B cell (primary cell): ENCODE results near the gene FAM200B. TPM values are rescaled to one million over a fixed set of nuclear protein-coding genes. Genes with fewer than 3 reads are reported as not detected.

Experiments
- ATAC-seq: fragments of 200-7000 bp; cut with Tn5 transposase; one replicate; pipeline ENCODE4 v1.10.0; 2021; ENCODE audit warnings: low read depth, mild to moderate bottlenecking, moderate number of reproducible peaks, moderate library complexity
- CTCF ChIA-PET: fragments of 350-600 bp; sonication (Branson Sonifier 250); formaldehyde crosslinking; loops from one replicate; lab custom pipeline; 2021; ENCODE audit warnings: antibody characterized with exemption, inconsistent platforms; lab: Charles Lee
- POLR2A ChIA-PET: fragments of 350-600 bp; sonication (Branson Sonifier 250); formaldehyde crosslinking; loops from one replicate; lab custom pipeline; 2021; ENCODE audit warnings: antibody characterized with exemption; lab: Charles Lee
- DNase-seq: peaks from one replicate; pipeline ENCODE4 v3.0.0; 2013
- H2AFZ ChIP-seq: 2 replicates; pipeline ENCODE4 v1.6.1; 2012; ENCODE audit warnings: mild to moderate bottlenecking, low read depth, low read length; ENCODE audit not compliant: insufficient read depth, poor library complexity, severe bottlenecking
- H3K27ac ChIP-seq, 2 donors: 1 replicate in 1 of 2; 2 replicates in 1 of 2; pipeline ENCODE4 v1.5.1; 2012 to 2013; ENCODE audit warnings: low read length in 2 of 2, mild to moderate bottlenecking in 2 of 2, moderate library complexity in 1 of 2
- H3K27me3 ChIP-seq, 4 experiments: fragments of 200-600 bp in 1 of 4; sonication (generic) in 1 of 4; replicated peaks in 1 of 4; 1 replicate in 2 of 4; 2 replicates in 2 of 4; pipeline versions ENCODE4 v1.6.1 to v1.7.0; 2013 to 2016; ENCODE audit warnings: low read length in 3 of 4, mild to moderate bottlenecking in 2 of 4, mixed read lengths in 1 of 4, moderate library complexity in 1 of 4; ENCODE audit not compliant: insufficient read depth in 4 of 4, control insufficient read depth in 3 of 4; ENCODE audit errors: control extremely low read depth in 1 of 4
- H3K36me3 ChIP-seq, 2 experiments: replicated peaks in 1 of 2; 1 replicate in 1 of 2; 2 replicates in 1 of 2; pipeline versions ENCODE4 v1.6.1 to v1.7.1; 2013; ENCODE audit warnings: low read length in 1 of 2; ENCODE audit not compliant: insufficient read depth in 2 of 2, control insufficient read depth in 1 of 2; ENCODE audit errors: control extremely low read depth in 1 of 2, extremely low read depth in 1 of 2
- H3K4me1 ChIP-seq, 2 donors: fragments of 200-600 bp in 1 of 2; sonication (generic) in 1 of 2; 1 replicate in 1 of 2; 2 replicates in 1 of 2; pipeline versions ENCODE4 v1.5.1 to v1.6.1; 2013 to 2017; ENCODE audit warnings: low read length in 2 of 2; ENCODE audit not compliant: control insufficient read depth in 2 of 2, insufficient read depth in 2 of 2
- H3K4me2 ChIP-seq: replicated peaks from 2 replicates; pipeline ENCODE3; 2012; ENCODE audit warnings: mild to moderate bottlenecking, low read depth, low read length; ENCODE audit not compliant: poor library complexity, severe bottlenecking
- H3K4me3 ChIP-seq, 5 experiments: fragments of 200-600 bp in 1 of 5; sonication (generic) in 1 of 5; 1 replicate in 3 of 5; 2 replicates in 2 of 5; pipeline versions ENCODE4 v1.5.1 to v1.7.0; 2011 to 2016; ENCODE audit warnings: low read length in 4 of 5, mild to moderate bottlenecking in 4 of 5, low read depth in 2 of 5, control low read depth in 1 of 5, moderate library complexity in 1 of 5; ENCODE audit not compliant: insufficient read depth in 1 of 5; ENCODE audit errors: control extremely low read depth in 1 of 5, extremely low read depth in 1 of 5
- H3K79me2 ChIP-seq: fragments of 200-600 bp; sonication (generic); one replicate; pipeline ENCODE4 v1.6.0; 2016; ENCODE audit warnings: low read length; ENCODE audit not compliant: control insufficient read depth, insufficient read depth
- H3K9ac ChIP-seq: fragments of 200-600 bp; sonication (generic); 2 replicates; pipeline ENCODE4 v1.6.1; 2017; ENCODE audit warnings: mild to moderate bottlenecking, low read length, moderate library complexity
- H3K9me3 ChIP-seq, 3 donors: one replicate each; pipeline versions ENCODE4 v1.6.1 to v1.7.1; 2013; ENCODE audit warnings: low read length in 2 of 3; ENCODE audit not compliant: control insufficient read depth in 2 of 3, insufficient read depth in 1 of 3; ENCODE audit errors: control extremely low read depth in 1 of 3
- H4K20me1 ChIP-seq: 2 replicates; pipeline ENCODE4 v1.6.0; 2012; ENCODE audit warnings: mild to moderate bottlenecking, low read length; ENCODE audit not compliant: insufficient read depth, control insufficient read depth, poor library complexity, severe bottlenecking
- H3K27ac Mint-ChIP-seq: one replicate; pipeline ENCODE4 v1.8.0; 2021; ENCODE audit warnings: mixed read lengths
- H3K27me3 Mint-ChIP-seq: one replicate; pipeline ENCODE4 v1.8.0; 2021; ENCODE audit warnings: mixed read lengths
- H3K4me1 Mint-ChIP-seq: one replicate; pipeline ENCODE4 v1.8.0; 2021; ENCODE audit warnings: mixed read lengths
- H3K4me3 Mint-ChIP-seq: one replicate; pipeline ENCODE4 v1.8.0; 2021; ENCODE audit warnings: mixed read lengths
- H3K9me3 Mint-ChIP-seq: one replicate; pipeline ENCODE4 v1.8.0; 2022; ENCODE audit warnings: mixed read lengths; ENCODE audit not compliant: insufficient read depth
- EZH2 ChIP-seq: IDR thresholded peaks from 2 replicates; pipeline ENCODE4 v1.6.1; 2012; ENCODE audit warnings: borderline replicate concordance, low read depth, mild to moderate bottlenecking, moderate library complexity, low read length; ENCODE audit not compliant: insufficient read depth, poor library complexity, severe bottlenecking
- WGBS: methylation state at CpG from one replicate; pipeline ENCODE4 v1.1.5; 2013; ENCODE audit warnings: missing lambda C conversion rate; ENCODE audit not compliant: insufficient coverage; 5-methylcytosine and 5-hydroxymethylcytosine counted together
- intact Hi-C: fragments of 100-400 bp; cut with micrococcal nuclease; formaldehyde crosslinking; loops from one replicate; pipeline ENCODE4 v1.10.0; 2022
- polyA plus RNA-seq: library from polyadenylated mRNA; depleted of rRNA; stranded (reverse); fragments of >200 nt; gene quantifications from 2 replicates; pipeline ENCODE4 v1.2.3, GENCODE V29; 2012
- total RNA-seq, 2 donors: library from RNA; stranded (reverse); fragments of 120-200 nt in 1 of 2; gene quantifications; 1 replicate in 1 of 2; 2 replicates in 1 of 2; pipeline versions ENCODE4 v1.2.3 to v1.2.4, GENCODE V29; 2013 to 2022
- TF ChIP-seq, protein P1 (sequence below): fragments of 200-600 bp; IDR thresholded peaks from one replicate; pipeline ENCODE4 v1.8.0; 2022; ENCODE audit warnings: antibody characterized with exemption, mild to moderate bottlenecking

Gene FAM200B
- total and polyA plus RNA-seq, 2 donors (not counting 1 experiment from before 2014, with no cell fraction given), result 10.3 to 12.1 TPM

DNA sequence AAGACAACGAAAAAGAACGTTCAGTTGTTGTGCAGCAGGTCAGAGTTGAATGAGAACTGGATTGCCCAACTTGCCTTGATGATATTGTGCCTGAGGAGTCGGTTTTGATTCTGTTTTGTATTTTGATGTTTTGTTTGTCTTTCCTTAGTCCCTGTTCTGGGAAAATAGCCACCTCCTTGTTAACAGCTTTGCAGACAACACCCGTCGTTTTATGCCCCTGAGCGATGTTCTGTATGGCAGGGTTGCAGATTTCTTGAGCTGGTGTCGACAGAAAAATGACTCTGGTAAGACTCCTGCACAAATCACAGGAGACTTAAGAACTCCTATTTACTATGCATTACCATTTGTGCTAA, 25.7 kb downstream of the FAM200B start:
- DNase-seq (no peak), ATAC-seq (no peak)
- peaks cover 8% of the 10 kb centered on the region for H3K4me1 Mint-ChIP-seq
- CTCF ChIA-PET, result interaction anchor here (0.6 kb wide), 1 partner anchor 174 kb away, joined by 3 read pairs; no protein-coding TSS in a partner anchor
- H4K20me1 ChIP-seq, result no peaks in the 10 kb centered on the region
- no peak overlapping the region for H3K4me3 ChIP-seq
- H3K27ac ChIP-seq, result no peak overlapping the region
- H3K79me2 ChIP-seq, result no peaks in the 10 kb centered on the region
- H3K4me1 ChIP-seq, result peaks cover 5 to 12% of the 10 kb centered on the region in 2 donors
- H3K4me3 Mint-ChIP-seq, result no peak overlapping the region
- H3K27ac Mint-ChIP-seq, result no peak overlapping the region
- no peak overlapping the region for H3K4me2 ChIP-seq
- H3K36me3 ChIP-seq, result no peaks in the 10 kb centered on the region
- H2AFZ ChIP-seq, result no peak overlapping the region
- H3K27me3 ChIP-seq, result peaks cover 0 to under 1% (median 0%) of the 10 kb centered on the region in 4 experiments
- WGBS, result 89% methylated on average over 2 of the region's 7 CpGs
- TF ChIP-seq, protein P1, sequence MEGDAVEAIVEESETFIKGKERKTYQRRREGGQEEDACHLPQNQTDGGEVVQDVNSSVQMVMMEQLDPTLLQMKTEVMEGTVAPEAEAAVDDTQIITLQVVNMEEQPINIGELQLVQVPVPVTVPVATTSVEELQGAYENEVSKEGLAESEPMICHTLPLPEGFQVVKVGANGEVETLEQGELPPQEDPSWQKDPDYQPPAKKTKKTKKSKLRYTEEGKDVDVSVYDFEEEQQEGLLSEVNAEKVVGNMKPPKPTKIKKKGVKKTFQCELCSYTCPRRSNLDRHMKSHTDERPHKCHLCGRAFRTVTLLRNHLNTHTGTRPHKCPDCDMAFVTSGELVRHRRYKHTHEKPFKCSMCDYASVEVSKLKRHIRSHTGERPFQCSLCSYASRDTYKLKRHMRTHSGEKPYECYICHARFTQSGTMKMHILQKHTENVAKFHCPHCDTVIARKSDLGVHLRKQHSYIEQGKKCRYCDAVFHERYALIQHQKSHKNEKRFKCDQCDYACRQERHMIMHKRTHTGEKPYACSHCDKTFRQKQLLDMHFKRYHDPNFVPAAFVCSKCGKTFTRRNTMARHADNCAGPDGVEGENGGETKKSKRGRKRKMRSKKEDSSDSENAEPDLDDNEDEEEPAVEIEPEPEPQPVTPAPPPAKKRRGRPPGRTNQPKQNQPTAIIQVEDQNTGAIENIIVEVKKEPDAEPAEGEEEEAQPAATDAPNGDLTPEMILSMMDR, result no peak
- no peak for TF ChIP-seq EZH2
- POLR2A ChIA-PET, result no interaction called here
- no peaks in the 10 kb centered on the region for H3K9me3 ChIP-seq
- H3K9ac ChIP-seq, result no peak overlapping the region
- no peaks in the 10 kb centered on the region for H3K9me3 Mint-ChIP-seq
- no peaks in the 10 kb centered on the region for H3K27me3 Mint-ChIP-seq
- intact Hi-C loops, result no loop called here

DNA sequence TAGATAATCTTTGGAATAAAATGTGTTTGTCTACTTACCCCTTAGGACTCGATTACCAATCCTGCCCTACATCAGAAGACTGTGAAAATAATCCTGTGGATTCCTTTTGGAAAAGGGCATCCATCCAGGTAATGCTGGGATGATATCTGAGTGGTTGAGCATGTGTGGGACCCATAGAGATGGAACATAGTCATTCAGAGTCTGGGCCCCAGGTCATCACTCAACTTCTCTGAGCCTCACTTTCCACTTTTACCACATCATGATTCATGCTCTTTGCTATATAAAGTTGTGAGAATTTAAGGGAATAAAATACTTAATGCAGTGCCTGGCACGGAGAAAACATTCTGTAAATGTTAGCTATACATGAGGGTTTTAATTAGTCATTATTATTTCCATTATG, 30.1 kb downstream of the FAM200B start:
- Mint-ChIP-seq H3K9me3 (no peaks in the 10 kb centered on the region), H3K4me3 (no peak overlapping the region), H3K27ac (no peak overlapping the region), H3K27me3 (peaks cover 3% of the 10 kb centered on the region), H3K4me1 (no peaks in the 10 kb centered on the region)
- no peaks in the 10 kb centered on the region for H3K27me3 ChIP-seq
- ChIA-PET CTCF (interaction anchor here (0.8 kb wide), 1 partner anchor 18 kb away, joined by 4 read pairs; no protein-coding TSS in a partner anchor), POLR2A (no interaction called here)
- no peaks in the 10 kb centered on the region for H3K4me1 ChIP-seq
- no peaks in the 10 kb centered on the region for H4K20me1 ChIP-seq
- no peaks in the 10 kb centered on the region for H3K9me3 ChIP-seq
- no peak overlapping the region for H2AFZ ChIP-seq
- intact Hi-C loops, result no loop called here
- WGBS, result no CpG with 5 or more reads among the region's 2 CpGs
- H3K27ac ChIP-seq, result no peak overlapping the region
- H3K9ac ChIP-seq, result no peak overlapping the region
- DNase-seq (no peak), ATAC-seq (no peak)
- H3K4me3 ChIP-seq, result no peak overlapping the region
- no peaks in the 10 kb centered on the region for H3K79me2 ChIP-seq
- H3K4me2 ChIP-seq, result no peak overlapping the region
- no peaks in the 10 kb centered on the region for H3K36me3 ChIP-seq
- TF ChIP-seq, protein P1, result no peak
- no peak for TF ChIP-seq EZH2
